Endothelial cell of umbilical vein (primary cell): ENCODE data around the gene IL22. TPM values are rescaled to one million over a fixed set of nuclear protein-coding genes. Genes with fewer than 3 reads are reported as not detected.

Source experiments
- BruUV-seq: library from RNA; stranded (reverse); fragments of 400-500 nt; replicated peaks from 2 replicates; lab custom pipeline; 2021; lab: Mats Ljungman, UMichigan
- CTCF ChIA-PET: fragments of 300-600, 350-600 bp; sonication (Branson Sonifier 250); formaldehyde crosslinking; loops from one replicate; lab custom pipeline; 2021; ENCODE audit warnings: antibody characterized with exemption, inconsistent platforms; lab: Charles Lee
- POLR2A ChIA-PET: fragments of 300-600, 350-600 bp; sonication (Branson Sonifier 250); formaldehyde crosslinking; loops from one replicate; lab custom pipeline; 2021; ENCODE audit warnings: antibody characterized with exemption, inconsistent platforms; lab: Charles Lee
- DNase-seq: peaks from one replicate; pipeline ENCODE4 v3.0.0-alpha.2; 2011; ENCODE audit warnings: low read depth, low spot score
- FAIRE-seq: peaks from 2 replicates; lab custom pipeline; 2011; peaks lifted over from hg19 to GRCh38; lab: Jason Lieb, UNC
- H2AFZ ChIP-seq: 2 replicates; pipeline ENCODE4 v1.6.0; 2012; ENCODE audit warnings: low read depth, low read length, control low read depth, inconsistent platforms
- H3K27ac ChIP-seq: 2 replicates; pipeline ENCODE4 v1.5.1; 2011; ENCODE audit warnings: low read depth, mild to moderate bottlenecking, control low read depth, low read length, moderate library complexity; ENCODE audit not compliant: insufficient read depth
- H3K27me3 ChIP-seq, 2 experiments: 2 replicates each; pipeline versions ENCODE4 v1.6.0 to v1.6.1; 2011; ENCODE audit warnings: low read length in 2 of 2, mixed read lengths in 1 of 2; ENCODE audit not compliant: control insufficient read depth in 2 of 2, insufficient read depth in 2 of 2
- H3K36me3 ChIP-seq, 2 experiments: 2 replicates in 1 of 2; 3 replicates in 1 of 2; pipeline ENCODE4 v1.5.1; 2011; ENCODE audit warnings: low read length in 2 of 2, mild to moderate bottlenecking in 1 of 2, moderate library complexity in 1 of 2; ENCODE audit not compliant: control insufficient read depth in 2 of 2, insufficient read depth in 2 of 2; ENCODE audit errors: extremely low read depth in 1 of 2
- H3K4me1 ChIP-seq: 3 replicates; pipeline ENCODE4 v1.5.1; 2011; ENCODE audit warnings: mild to moderate bottlenecking, low read length; ENCODE audit not compliant: control insufficient read depth, insufficient read depth; ENCODE audit errors: extremely low read depth
- H3K4me2 ChIP-seq: 2 replicates; pipeline ENCODE4 v1.6.1; 2011; ENCODE audit warnings: low read length, control low read depth, mixed read lengths; ENCODE audit not compliant: insufficient read depth
- H3K4me3 ChIP-seq, 3 experiments: fragments of 200-600 bp in 1 of 3; sonication (generic), shearing (Covaris generic) in 1 of 3; replicated peaks in 1 of 3; 2 replicates each; pipeline ENCODE4 v1.5.1; 2011 to 2016; ENCODE audit warnings: control low read depth in 3 of 3, low read length in 3 of 3, mild to moderate bottlenecking in 2 of 3, inconsistent platforms in 1 of 3, low read depth in 1 of 3, moderate library complexity in 1 of 3; ENCODE audit not compliant: insufficient read depth in 1 of 3
- H3K79me2 ChIP-seq: 2 replicates; pipeline ENCODE4 v1.6.0; 2012; ENCODE audit warnings: low read length, inconsistent platforms; ENCODE audit not compliant: control insufficient read depth, insufficient read depth
- H3K9ac ChIP-seq: replicated peaks from 2 replicates; pipeline ENCODE3; 2011; ENCODE audit warnings: low read length, control low read depth; ENCODE audit not compliant: insufficient read depth; ENCODE audit errors: extremely low read depth
- H3K9me1 ChIP-seq: replicated peaks from 3 replicates; pipeline ENCODE4 v1.6.0; 2011; ENCODE audit warnings: mild to moderate bottlenecking, low read length; ENCODE audit not compliant: control insufficient read depth, insufficient read depth; ENCODE audit errors: extremely low read depth
- H3K9me3 ChIP-seq: replicated peaks from 2 replicates; pipeline ENCODE4 v1.5.1; 2012; ENCODE audit warnings: low read length, inconsistent platforms; ENCODE audit not compliant: control insufficient read depth, insufficient read depth
- H4K20me1 ChIP-seq: replicated peaks from 2 replicates; pipeline ENCODE3; 2011; ENCODE audit warnings: mild to moderate bottlenecking, low read length; ENCODE audit not compliant: control insufficient read depth, insufficient read depth; ENCODE audit errors: extremely low read depth
- EZH2 ChIP-seq: IDR thresholded peaks from 2 replicates; pipeline ENCODE4 v1.6.1; 2012; ENCODE audit warnings: borderline replicate concordance, low read depth, mild to moderate bottlenecking, moderate library complexity, low read length, inconsistent platforms; ENCODE audit not compliant: severe bottlenecking
- FOS ChIP-seq: IDR thresholded peaks from 2 replicates; pipeline ENCODE4 v1.6.1; 2011; ENCODE audit warnings: mild to moderate bottlenecking, low read length, moderate library complexity, borderline replicate concordance; ENCODE audit not compliant: insufficient read depth
- GATA2 ChIP-seq: IDR thresholded peaks from 2 replicates; pipeline ENCODE4 v1.7.0; 2011; ENCODE audit warnings: low read depth, mild to moderate bottlenecking, moderate library complexity, mixed read lengths, low read length; ENCODE audit not compliant: insufficient read length, insufficient read depth
- JUN ChIP-seq: IDR thresholded peaks from 2 replicates; pipeline ENCODE4 v1.6.1; 2011; ENCODE audit warnings: borderline replicate concordance, low read depth; ENCODE audit not compliant: insufficient read length, insufficient read depth
- MAX ChIP-seq: IDR thresholded peaks from 2 replicates; pipeline ENCODE4 v1.6.1; 2011; ENCODE audit not compliant: insufficient read depth, insufficient read length
- MYC ChIP-seq: IDR thresholded peaks from one replicate; pipeline ENCODE4 v1.6.1; 2011; ENCODE audit warnings: mild to moderate bottlenecking, low read depth, low read length
- POLR2A ChIP-seq: IDR thresholded peaks from 2 replicates; pipeline ENCODE4 v1.6.1; 2012; ENCODE audit warnings: low read depth, mild to moderate bottlenecking, control low read depth, low read length
- POLR2AphosphoS5 ChIP-seq: IDR thresholded peaks from 2 replicates; pipeline ENCODE4 v1.6.1; 2012; ENCODE audit warnings: low read depth, mild to moderate bottlenecking, control low read depth, low read length, moderate library complexity; ENCODE audit not compliant: insufficient read depth
- dilution Hi-C: fragments of 300-500 bp; cut with MboI; formaldehyde crosslinking; loops from one replicate; pipeline ENCODE4 v1.15.0; 2019; ENCODE audit warnings: low sequenced_read_pairs; ENCODE audit not compliant: extremely low pct_ligation_motif_present
- intact Hi-C: fragments of 100-400 bp; cut with micrococcal nuclease; formaldehyde crosslinking; loops from one replicate; pipeline ENCODE4 v1.10.0; 2022
- polyA plus RNA-seq, 4 experiments: library from polyadenylated mRNA; depleted of rRNA in 3 of 4; stranded (reverse) in 3 of 4; unstranded in 1 of 4; fragments of >200 nt; gene quantifications; 2 replicates each; pipeline versions ENCODE4 v1.2.1 to v1.2.3, GENCODE V29; 2011 to 2012; ENCODE audit warnings: missing spikeins in 1 of 4
- total RNA-seq: library from RNA; stranded (reverse); gene quantifications from 2 replicates; pipeline ENCODE4 v1.2.3, GENCODE V29; 2021
- TF ChIP-seq, protein P1 (sequence below), 2 donors: IDR thresholded peaks; 1 replicate in 1 of 2; 2 replicates in 1 of 2; pipeline ENCODE4 v1.5.1; 2011; ENCODE audit warnings: low read length in 2 of 2, mild to moderate bottlenecking in 2 of 2, moderate library complexity in 2 of 2, control low read depth in 1 of 2, inconsistent platforms in 1 of 2, low read depth in 1 of 2; ENCODE audit not compliant: insufficient read depth in 1 of 2; ENCODE audit errors: extremely low read depth in 1 of 2

The IL22 gene
- total and polyA plus RNA-seq, 2 donors (not counting 3 experiments of a cell fraction or from before 2014, with no cell fraction given), result not detected

- dilution Hi-C loops, result no loop called here
- Histone ChIP-seq H2AFZ (no peak overlapping the region), H3K9me1 (no peaks in the 10 kb centered on the region), H3K27ac (no peak overlapping the region), H3K79me2 (no peaks in the 10 kb centered on the region), H3K4me1 (no peaks in the 10 kb centered on the region), H3K4me2 (no peak overlapping the region), H3K4me3 (no peak overlapping the region), H3K36me3 (no peaks in the 10 kb centered on the region), H3K9ac (no peak overlapping the region), H4K20me1 (no peaks in the 10 kb centered on the region), H3K27me3 (peaks cover 0 to 3% of the 10 kb centered on the region in 2 experiments), H3K9me3 (no peaks in the 10 kb centered on the region)
- ChIA-PET POLR2A (no interaction called here), CTCF (interaction anchor here (1.2 kb wide), 1 partner anchor 54 kb away, joined by 3 read pairs; no protein-coding TSS in a partner anchor)
- no peak for FAIRE-seq
- no peak for DNase-seq
- TF ChIP-seq, protein P1, sequence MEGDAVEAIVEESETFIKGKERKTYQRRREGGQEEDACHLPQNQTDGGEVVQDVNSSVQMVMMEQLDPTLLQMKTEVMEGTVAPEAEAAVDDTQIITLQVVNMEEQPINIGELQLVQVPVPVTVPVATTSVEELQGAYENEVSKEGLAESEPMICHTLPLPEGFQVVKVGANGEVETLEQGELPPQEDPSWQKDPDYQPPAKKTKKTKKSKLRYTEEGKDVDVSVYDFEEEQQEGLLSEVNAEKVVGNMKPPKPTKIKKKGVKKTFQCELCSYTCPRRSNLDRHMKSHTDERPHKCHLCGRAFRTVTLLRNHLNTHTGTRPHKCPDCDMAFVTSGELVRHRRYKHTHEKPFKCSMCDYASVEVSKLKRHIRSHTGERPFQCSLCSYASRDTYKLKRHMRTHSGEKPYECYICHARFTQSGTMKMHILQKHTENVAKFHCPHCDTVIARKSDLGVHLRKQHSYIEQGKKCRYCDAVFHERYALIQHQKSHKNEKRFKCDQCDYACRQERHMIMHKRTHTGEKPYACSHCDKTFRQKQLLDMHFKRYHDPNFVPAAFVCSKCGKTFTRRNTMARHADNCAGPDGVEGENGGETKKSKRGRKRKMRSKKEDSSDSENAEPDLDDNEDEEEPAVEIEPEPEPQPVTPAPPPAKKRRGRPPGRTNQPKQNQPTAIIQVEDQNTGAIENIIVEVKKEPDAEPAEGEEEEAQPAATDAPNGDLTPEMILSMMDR (IDR thresholded peaks at IDR 0.05; ENCODE audit: extremely low read depth in 1 of 2, insufficient read depth in 1 of 2, low read depth in 1 of 2, low read length in 2 of 2), result no peak
- TF ChIP-seq FOS, result no peak
- TF ChIP-seq GATA2, result no peak
- no peak for TF ChIP-seq JUN
- no peak for TF ChIP-seq MAX
- no peak for TF ChIP-seq POLR2A
- TF ChIP-seq EZH2, result no peak
- TF ChIP-seq MYC, result no peak
- TF ChIP-seq POLR2AphosphoS5, result no peak
- intact Hi-C loops, result no loop called here
- BruUV-seq, result no TSS peak
These were observed 10.0 kb upstream of the IL22 start for GRCh38 chr12:68263366-68263765.
